ENCODE data around the gene TNXB.

GRCh38 chr6:32107406-32107805 lies 1.7 kb downstream of the TNXB start:
- TF ChIP-seq, protein P1, sequence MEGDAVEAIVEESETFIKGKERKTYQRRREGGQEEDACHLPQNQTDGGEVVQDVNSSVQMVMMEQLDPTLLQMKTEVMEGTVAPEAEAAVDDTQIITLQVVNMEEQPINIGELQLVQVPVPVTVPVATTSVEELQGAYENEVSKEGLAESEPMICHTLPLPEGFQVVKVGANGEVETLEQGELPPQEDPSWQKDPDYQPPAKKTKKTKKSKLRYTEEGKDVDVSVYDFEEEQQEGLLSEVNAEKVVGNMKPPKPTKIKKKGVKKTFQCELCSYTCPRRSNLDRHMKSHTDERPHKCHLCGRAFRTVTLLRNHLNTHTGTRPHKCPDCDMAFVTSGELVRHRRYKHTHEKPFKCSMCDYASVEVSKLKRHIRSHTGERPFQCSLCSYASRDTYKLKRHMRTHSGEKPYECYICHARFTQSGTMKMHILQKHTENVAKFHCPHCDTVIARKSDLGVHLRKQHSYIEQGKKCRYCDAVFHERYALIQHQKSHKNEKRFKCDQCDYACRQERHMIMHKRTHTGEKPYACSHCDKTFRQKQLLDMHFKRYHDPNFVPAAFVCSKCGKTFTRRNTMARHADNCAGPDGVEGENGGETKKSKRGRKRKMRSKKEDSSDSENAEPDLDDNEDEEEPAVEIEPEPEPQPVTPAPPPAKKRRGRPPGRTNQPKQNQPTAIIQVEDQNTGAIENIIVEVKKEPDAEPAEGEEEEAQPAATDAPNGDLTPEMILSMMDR (IDR thresholded peaks at IDR 0.05) = no peak
- TF ChIP-seq POLR2A (IDR thresholded peaks at IDR 0.05) = no peak
